ENCODE results near the gene CACNB1.

DNA sequence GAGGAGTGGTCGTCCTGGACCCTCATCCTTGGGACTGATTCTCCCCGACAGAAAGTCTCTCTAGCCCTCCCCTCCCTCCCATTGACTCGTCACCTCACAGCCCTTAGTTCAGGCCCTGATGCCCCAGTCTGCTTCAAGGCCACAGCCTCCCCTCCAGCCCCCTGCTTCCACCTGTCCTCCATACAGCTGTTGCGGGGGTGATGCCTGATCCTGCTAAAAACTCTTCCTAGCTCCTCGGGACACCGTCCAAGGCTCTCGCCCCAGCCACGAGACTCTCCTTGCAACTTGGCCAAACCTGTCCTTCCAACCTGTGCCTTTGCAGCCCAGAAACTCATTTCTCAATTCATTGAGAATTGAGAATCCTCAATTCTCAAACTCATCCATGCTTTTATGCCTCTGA is 21.4 kb upstream of the CACNB1 start:
- TF ChIP-seq POLR2AphosphoS5 (IDR thresholded peaks at IDR 0.05) (no peak), CTCF (IDR thresholded peaks at IDR 0.05) (no peak), POLR2A (IDR thresholded peaks at IDR 0.05) (no peak), EP300 (IDR thresholded peaks at IDR 0.05; ENCODE audit: low read depth) (no peak)
